HG03135 (cell line): ENCODE measurements around the gene APOLD1.
"Not testable (repeated sequence)": the region's sequence is repeated elsewhere in the genome, so short reads cannot be mapped to it uniquely, and the experiment has no call there.

Experiments used
- ATAC-seq: cut with Tn5 transposase; IDR thresholded peaks from one replicate; pipeline ENCODE4 v1.9.1; 2021; ENCODE audit warnings: mild to moderate bottlenecking, moderate library complexity; ENCODE audit not compliant: unreplicated experiment

The APOLD1 gene

GRCh38 chr12:12786351-12786705 lies 869 bp downstream of the APOLD1 start:
- no peak for ATAC-seq

DNA sequence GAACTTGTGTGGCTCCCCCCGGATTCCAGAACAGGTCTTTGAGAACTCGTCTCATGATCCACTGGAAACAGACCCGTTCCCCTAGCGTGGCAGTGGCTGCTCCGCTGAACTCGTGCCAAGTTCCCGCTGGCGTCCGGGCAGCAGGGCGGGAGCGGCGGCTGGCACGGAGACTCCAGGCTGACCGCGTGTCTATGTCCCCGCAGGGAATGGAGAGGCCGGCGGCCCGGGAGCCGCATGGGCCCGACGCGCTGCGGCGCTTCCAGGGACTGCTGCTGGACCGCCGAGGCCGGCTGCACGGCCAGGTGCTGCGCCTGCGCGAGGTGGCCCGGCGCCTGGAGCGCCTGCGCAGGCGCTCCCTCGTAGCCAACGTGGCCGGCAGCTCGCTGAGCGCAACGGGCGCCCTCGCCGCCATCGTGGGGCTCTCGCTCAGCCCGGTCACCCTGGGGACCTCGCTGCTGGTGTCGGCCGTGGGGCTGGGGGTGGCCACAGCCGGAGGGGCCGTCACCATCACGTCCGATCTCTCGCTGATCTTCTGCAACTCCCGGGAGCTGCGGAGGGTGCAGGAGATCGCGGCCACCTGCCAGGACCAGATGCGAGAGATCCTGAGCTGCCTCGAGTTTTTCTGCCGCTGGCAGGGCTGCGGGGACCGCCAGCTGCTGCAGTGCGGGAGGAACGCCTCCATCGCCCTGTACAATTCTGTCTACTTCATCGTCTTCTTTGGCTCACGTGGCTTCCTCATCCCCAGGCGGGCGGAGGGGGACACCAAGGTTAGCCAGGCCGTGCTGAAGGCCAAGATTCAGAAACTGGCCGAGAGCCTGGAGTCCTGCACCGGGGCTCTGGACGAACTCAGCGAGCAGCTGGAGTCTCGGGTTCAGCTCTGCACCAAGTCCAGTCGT lies 1.5 kb downstream of the APOLD1 start:
- peak; percentile 80 for ATAC-seq

DNA sequence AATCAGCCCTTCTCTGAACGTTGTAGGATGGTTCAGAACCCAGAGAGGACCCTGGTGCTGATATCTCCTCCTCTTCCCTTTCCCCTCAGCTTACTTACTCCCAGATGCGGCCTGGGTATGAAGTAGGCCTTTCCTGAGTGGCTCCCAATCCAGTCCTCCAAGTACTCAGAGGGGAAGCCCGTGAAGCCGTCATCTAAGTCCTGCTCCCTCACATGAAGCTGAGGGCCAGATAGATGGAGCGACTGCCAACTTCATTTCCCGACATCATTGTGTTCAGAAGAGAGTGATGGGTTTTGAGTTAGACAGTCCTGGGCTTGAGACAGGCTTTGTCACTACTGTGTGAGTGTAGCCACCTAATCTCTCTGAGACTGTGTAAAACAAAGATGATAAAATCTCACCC lies 2.7 kb downstream of the APOLD1 start:
- ATAC-seq: no peak

- peak; percentile 68 for ATAC-seq
Observed at GRCh38 chr12:12788675-12789368, 3.4 kb downstream of the APOLD1 start.

DNA sequence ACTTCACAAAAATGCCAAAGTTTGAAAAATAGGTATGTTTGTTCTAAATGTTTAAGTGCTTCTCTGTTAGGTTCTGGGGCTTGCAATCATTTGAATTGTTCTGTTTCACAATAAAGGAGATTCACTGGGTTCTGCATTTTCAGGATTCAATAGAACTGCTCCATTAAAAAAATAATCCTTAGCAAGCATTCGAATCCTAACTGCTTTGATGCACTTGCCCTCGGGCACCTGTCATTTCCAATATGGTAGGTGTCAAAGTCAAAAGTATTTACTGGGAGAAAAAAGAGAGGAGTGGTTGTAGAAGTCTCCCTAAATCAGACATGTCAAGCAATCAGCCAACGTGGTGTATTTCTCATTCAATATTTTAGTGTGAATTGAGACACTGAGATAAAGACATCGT lies 5.5 kb downstream of the APOLD1 start:
- no peak for ATAC-seq

DNA sequence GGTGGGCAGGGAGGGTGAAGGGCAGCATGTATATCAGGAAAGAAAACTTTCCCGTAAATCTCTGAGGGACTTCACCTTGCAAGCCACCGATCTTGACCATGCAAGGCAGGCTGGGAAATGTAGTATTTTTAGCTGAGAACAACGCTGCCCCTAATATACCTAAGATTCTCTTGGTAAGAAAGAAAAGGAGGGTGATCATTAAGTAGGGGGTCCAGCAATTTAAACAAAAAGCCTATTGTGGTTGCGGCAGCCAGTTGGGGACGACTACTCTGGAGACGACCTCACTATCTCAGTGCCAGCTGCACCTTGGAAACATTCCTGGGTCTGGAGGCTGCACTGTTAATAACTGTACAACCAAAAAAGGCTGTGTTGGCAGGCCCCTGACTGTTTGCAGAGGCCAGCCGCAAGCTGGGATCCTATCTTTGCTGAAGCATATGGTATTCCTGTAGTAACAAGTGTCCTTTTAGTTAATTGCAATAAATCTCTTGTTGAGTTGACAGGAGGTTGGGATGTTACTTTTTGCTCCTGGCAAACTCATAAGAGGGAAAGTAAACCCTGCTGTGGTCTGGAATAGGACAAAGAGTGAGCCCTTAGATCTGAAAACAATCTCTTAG lies 6.4 kb downstream of the APOLD1 start:
- ATAC-seq: no peak

DNA sequence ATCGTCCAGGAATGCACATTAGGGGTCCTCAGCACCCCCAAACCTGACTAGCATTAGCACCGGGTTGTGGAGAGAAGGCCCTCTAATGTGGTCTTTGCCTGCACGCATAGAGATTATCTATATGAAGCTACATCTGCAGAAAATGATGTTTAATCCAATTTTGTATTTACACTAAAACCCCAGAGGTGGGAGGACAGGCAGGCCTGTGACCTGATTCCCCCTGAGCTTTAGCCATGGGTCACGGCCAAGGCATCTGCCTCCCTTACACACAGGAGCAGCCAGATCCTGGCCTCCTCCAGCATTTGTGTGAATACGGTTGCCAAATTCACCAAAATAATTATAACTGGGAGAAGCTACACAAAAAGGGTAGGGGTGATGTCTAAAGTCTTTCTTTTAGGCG lies 7.0 kb downstream of the APOLD1 start:
- ATAC-seq: no peak

DNA sequence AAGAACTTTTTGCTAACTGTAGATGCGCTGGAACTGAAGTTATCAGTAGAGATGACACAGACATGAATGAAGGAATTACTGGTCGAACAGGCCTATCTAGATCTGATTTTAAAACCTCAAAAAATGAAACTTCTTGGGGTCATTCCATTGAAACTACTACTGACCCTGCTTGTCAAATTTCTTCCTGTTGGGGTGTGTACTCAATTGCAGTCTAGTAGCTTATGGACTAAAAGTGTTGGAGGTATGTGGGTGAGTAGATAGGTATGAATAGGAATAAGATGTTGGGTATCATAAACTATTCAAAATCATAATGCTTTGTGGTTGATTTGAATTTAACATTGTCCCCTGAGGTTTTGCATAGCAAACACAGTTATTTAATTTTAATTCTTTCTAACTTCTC lies 9.2 kb downstream of the APOLD1 start:
- no peak for ATAC-seq

DNA sequence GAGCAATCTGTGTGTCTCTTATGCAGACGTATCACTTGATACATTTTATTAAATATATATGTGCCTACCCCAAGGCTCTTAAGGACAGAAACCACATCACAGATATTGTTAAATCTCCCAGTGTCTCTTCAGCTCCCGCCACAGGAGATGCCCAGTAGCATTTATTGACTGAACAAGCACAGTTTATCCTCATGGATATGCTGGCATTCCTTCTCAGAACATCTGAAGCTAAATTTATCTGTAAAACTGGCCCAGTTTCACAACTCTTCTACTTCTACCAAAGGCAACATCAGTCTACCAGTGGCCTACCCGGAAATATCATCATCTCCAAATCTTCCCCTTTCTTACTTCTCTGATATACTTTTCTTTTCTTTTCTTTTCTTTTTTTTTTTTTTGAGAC lies 10.7 kb downstream of the APOLD1 start:
- ATAC-seq: no peak

DNA sequence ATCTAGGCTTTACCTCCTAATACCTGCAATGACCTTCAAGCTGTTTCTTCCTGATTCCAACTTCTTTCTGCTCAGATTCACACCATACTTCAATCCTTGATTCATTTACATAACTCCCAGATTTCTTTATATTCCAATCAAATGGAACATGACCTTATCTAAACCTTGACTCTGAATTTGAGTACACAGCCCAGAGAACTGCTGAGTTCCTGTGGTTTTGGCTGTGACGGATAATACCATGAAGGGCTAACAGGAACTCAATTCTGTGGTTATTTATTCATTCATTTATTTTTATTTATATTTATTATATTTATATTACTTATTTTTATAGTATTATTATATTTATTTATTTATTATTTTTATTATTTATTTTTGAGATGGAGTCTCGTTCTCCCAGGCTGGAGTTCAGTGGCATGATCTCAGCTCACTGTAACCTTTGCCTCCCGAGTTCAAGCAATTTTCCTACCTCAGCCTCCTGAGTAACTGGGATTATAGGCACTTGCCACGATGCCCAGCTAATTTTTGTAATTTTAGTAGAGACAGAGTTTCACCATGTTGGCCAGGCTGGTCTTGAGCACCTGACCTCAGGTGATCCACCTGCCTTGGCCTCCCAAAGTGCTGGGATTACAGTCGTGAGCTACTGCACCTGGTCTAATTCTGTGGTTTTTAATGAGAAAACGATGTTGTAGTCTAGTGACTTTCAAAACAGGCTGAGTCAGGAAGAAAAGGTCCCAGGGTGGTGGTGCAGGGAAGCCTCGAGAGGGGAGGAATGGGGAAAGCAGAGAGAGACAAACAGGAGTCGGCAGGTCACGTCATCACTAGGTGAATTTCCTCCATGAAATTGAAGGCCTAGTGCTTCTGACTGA lies 11.7 kb downstream of the APOLD1 start:
- no peak for ATAC-seq

GRCh38 chr12:12797794-12798152 lies 12.3 kb downstream of the APOLD1 start:
- ATAC-seq: no peak

DNA sequence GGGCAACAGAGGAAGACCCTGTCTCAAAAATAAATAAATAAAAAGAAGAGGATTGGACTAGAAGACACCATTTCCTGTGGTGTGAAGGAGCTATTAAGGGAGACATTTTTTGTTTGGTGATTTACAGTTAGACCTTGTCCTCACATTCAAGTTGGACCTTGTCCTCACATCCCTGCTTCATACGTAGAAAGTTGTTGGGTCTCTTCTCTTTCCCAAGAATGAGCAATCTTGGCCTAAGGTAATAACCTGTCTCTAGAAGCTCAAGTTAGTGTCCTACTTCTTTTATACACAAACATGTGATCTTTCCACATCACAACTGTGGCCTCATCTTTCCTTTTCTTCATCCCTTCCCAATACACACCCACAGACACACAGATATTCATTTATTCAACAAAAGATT lies 13.0 kb downstream of the APOLD1 start:
- ATAC-seq: no peak

- no peak for ATAC-seq
Observed at GRCh38 chr12:12799163-12799920, 13.9 kb downstream of the APOLD1 start.

- no peak for ATAC-seq
Observed at GRCh38 chr12:12800406-12801180, 15.1 kb downstream of the APOLD1 start.

DNA sequence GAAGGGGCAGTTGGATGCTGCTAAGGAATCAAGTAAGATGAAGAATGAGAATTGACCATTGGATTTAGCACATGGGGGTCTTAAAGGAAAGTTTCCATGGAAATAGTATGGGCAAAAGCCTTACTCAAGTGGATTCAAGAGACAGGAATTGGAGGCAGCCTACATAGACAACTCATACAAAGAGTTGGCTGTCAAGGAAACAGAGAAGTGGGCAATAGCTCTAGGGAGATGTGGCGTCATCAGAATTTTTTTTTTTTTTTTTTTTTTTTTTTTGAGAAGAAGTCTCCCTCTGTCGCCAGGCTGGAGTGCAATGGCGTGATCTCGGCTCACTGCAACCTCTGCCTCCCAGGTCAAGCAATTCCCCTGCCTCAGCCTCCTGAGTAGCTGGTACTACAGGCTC lies 16.2 kb downstream of the APOLD1 start:
- not testable (repeated sequence) for ATAC-seq

DNA sequence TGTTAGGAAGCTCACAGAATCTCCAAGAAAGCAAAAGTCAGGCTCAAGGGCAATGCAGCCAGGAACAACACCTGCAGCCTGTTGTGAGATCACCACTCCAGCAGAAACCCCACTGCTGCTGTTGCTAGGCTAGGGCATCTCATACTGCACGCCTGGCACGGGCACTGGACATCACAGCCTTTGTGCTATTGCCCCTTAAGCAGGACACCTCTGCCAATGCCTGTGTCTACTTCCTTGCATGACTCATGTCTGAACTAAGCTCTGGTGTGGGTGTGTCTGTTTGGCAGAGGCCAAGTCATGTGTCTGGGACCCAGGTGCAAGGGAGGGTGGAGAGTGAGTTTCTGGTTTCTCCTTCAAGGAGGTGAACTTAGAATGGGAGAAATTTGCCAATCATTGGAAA lies 17.7 kb downstream of the APOLD1 start:
- peak; percentile 71 for ATAC-seq

DNA sequence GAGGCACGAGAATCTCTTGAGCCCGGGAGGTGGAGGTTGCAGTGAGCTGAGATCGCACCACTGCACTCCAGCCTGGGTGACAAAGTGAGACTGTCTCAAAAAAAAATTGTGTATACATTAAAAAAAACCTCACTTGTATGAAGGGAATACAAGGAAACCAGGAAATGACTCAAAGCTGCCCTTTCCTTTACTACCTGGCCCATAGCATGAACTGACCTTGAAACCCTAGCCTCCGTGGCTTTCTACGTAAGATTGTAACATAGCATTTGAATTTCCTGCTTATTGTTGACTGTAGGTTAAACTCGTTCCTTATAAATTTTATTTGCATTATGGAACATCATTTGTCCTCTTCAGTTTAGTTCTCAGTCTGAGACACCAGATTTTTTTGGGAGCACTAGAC lies 18.6 kb downstream of the APOLD1 start:
- no peak for ATAC-seq

DNA sequence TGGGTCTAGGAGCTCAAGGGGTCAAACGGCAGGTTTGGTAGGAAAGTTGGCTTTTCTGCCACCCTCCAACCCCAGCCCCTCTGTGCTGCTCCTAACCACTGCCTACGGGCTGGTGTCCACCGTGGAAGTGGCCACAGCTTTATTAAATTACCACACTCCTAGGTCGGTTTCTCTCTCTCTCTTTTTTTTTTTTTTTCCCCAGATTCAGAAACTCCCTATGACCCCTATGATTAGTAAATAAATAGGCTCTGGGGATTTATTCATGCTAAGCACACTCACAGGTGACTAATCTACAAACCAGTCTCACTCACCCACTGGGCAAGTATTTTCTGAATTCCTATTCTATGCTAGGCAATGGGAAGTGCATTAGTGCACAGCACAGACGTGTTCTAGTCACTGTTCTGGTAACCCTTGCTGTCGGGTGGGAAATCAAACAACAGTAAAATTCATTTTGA lies 19.0 kb downstream of the APOLD1 start:
- ATAC-seq: no peak

DNA sequence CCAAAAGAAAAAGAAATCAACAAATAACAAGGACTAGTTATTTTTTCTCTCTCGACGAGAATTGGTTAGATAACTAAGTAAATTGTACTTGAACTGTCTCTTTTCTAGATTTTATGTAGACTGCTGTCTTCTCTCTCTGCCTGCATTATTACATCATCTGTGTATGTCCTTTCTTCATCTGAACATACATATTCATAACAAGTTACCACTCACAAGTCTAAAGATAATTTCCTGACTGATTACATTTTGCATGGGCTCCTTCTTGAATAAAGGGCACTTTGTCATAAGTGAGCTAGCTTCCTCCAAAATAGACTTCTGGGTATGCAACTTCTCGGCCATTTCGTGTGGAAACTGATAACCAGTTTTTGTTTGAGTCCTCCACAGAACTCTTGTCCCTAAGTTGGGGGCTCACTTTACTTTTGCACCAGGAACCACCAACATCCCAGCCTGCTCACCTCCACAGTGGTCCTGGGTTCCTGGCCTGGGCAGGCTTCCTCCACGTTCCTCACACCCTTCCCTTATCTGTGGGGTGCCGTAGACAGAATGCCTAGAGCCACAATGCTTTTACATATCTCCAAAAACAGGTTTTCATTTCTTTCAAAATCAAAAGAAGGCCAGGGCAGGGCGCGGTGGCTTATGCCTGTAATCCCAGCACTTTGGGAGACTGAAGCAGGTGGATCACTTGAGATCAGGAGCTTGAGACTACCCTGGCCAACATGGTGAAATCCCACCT lies 21.5 kb downstream of the APOLD1 start:
- no peak for ATAC-seq
